Mesothelial cell of epicardium (in vitro differentiated cells): ENCODE data around the gene SERPINB1. TPM values are rescaled to one million over a fixed set of nuclear protein-coding genes. Genes with fewer than 3 reads are reported as not detected.

Source experiments
- DNase-seq, 2 experiments: peaks; one replicate each; pipeline ENCODE4 v3.0.0; 2021; ENCODE audit warnings: low spot score in 2 of 2; ENCODE audit not compliant: unreplicated experiment in 2 of 2
- H3K27ac Mint-ChIP-seq: 2 replicates; pipeline ENCODE4 v1.8.0; 2021; ENCODE audit warnings: mixed read lengths
- H3K27me3 Mint-ChIP-seq: 2 replicates; pipeline ENCODE4 v1.8.0; 2021; ENCODE audit warnings: low read depth, mixed read lengths
- H3K36me3 Mint-ChIP-seq: 2 replicates; pipeline ENCODE4 v1.8.0; 2021; ENCODE audit warnings: mixed read lengths
- H3K4me1 Mint-ChIP-seq: 2 replicates; pipeline ENCODE4 v1.8.0; 2021; ENCODE audit warnings: mixed read lengths
- H3K4me3 Mint-ChIP-seq: 2 replicates; pipeline ENCODE4 v1.8.0; 2021; ENCODE audit warnings: mild to moderate bottlenecking, moderate library complexity, mixed read lengths
- H3K9me3 Mint-ChIP-seq: 2 replicates; pipeline ENCODE4 v1.8.0; 2021; ENCODE audit warnings: mixed read lengths
- CTCF ChIP-seq: fragments of 200-600 bp; sonication (generic); IDR thresholded peaks from one replicate; pipeline ENCODE4 v1.5.0; 2021; ENCODE audit warnings: antibody characterized with exemption; ENCODE audit not compliant: unreplicated experiment
- total RNA-seq: library from RNA; stranded (reverse); gene quantifications from 3 replicates; pipeline ENCODE4 v1.2.1, GENCODE V29; 2021

Gene SERPINB1
- total RNA-seq, 1 donor from 2014 or later: 18.5 TPM

GRCh38 chr6:2794171-2794730 lies 47.4 kb downstream of the SERPINB1 start:
- H3K27ac Mint-ChIP-seq: no peak overlapping the region
- H3K9me3 Mint-ChIP-seq: no peaks in the 10 kb centered on the region
- DNase-seq: no peak
- H3K27me3 Mint-ChIP-seq: no peaks in the 10 kb centered on the region
- peaks cover 32% of the 10 kb centered on the region for H3K4me1 Mint-ChIP-seq
- H3K4me3 Mint-ChIP-seq: no peak overlapping the region
- peaks cover 3% of the 10 kb centered on the region for H3K36me3 Mint-ChIP-seq
- no peak for TF ChIP-seq CTCF

- Mint-ChIP-seq H3K9me3 (no peaks in the 10 kb centered on the region), H3K27me3 (no peaks in the 10 kb centered on the region), H3K4me3 (no peak overlapping the region), H3K36me3 (peaks cover 3% of the 10 kb centered on the region), H3K4me1 (peaks cover 30% of the 10 kb centered on the region), H3K27ac (no peak overlapping the region)
- no peak for TF ChIP-seq CTCF
- no peak for DNase-seq
Measured at GRCh38 chr6:2793534-2794151, 48.0 kb downstream of the SERPINB1 start.

GRCh38 chr6:2792330-2793110 lies 49.1 kb downstream of the SERPINB1 start:
- H3K27ac Mint-ChIP-seq: no peak overlapping the region
- peaks cover 19% of the 10 kb centered on the region for H3K4me1 Mint-ChIP-seq

GRCh38 chr6:2791450-2791974 lies 50.2 kb downstream of the SERPINB1 start:
- Mint-ChIP-seq H3K27me3 (no peaks in the 10 kb centered on the region), H3K36me3 (peaks cover 10% of the 10 kb centered on the region), H3K27ac (peak overlapping the region; percentile 94), H3K4me3 (no peak overlapping the region), H3K9me3 (no peaks in the 10 kb centered on the region), H3K4me1 (peaks cover 9% of the 10 kb centered on the region)
- no peak for DNase-seq
- no peak for TF ChIP-seq CTCF

More at GRCh38 chr6:2792330-2793110, 49.1 kb downstream of the SERPINB1 start:
- no peak for DNase-seq
- Mint-ChIP-seq H3K27me3 (no peaks in the 10 kb centered on the region), H3K4me3 (no peak overlapping the region), H3K36me3 (peaks cover 8% of the 10 kb centered on the region), H3K9me3 (no peaks in the 10 kb centered on the region)
- no peak for TF ChIP-seq CTCF

GRCh38 chr6:2790588-2791449 lies 50.8 kb downstream of the SERPINB1 start:
- no peak for DNase-seq
- peaks cover 9% of the 10 kb centered on the region for H3K4me1 Mint-ChIP-seq
- no peak overlapping the region for H3K4me3 Mint-ChIP-seq
- peaks cover 15% of the 10 kb centered on the region for H3K36me3 Mint-ChIP-seq
- H3K27me3 Mint-ChIP-seq: no peaks in the 10 kb centered on the region
- H3K9me3 Mint-ChIP-seq: no peaks in the 10 kb centered on the region
- peak; percentile 53 for TF ChIP-seq CTCF
- H3K27ac Mint-ChIP-seq: peak overlapping the region; percentile 94
